PFSK-1 (cell line): ENCODE data around the gene SH2D5.

Experiments
- FOXP2 ChIP-seq: optimal IDR thresholded peaks from 2 replicates; pipeline ENCODE3; 2011; ENCODE audit warnings: borderline replicate concordance, control low read depth, inconsistent platforms; ENCODE audit not compliant: insufficient read depth; ENCODE audit errors: extremely low read length, extremely low read depth
- POLR2AphosphoS5 ChIP-seq: IDR thresholded peaks from 2 replicates; pipeline ENCODE4 v1.6.1; 2012; ENCODE audit warnings: low read depth, mild to moderate bottlenecking, control low read depth, low read length, moderate library complexity
- REST ChIP-seq, 2 experiments: IDR thresholded peaks; 2 replicates each; pipeline versions ENCODE4 v1.6.1 to v1.8.0; 2011 to 2012; ENCODE audit warnings: low read depth in 2 of 2, low read length in 2 of 2, control low read depth in 1 of 2, inconsistent platforms in 1 of 2, mild to moderate bottlenecking in 1 of 2, moderate library complexity in 1 of 2; ENCODE audit not compliant: insufficient read depth in 1 of 2
- SIN3A ChIP-seq: IDR thresholded peaks from 2 replicates; pipeline ENCODE4 v1.6.1; 2012; ENCODE audit warnings: mild to moderate bottlenecking, low read length, moderate library complexity, borderline replicate concordance; ENCODE audit not compliant: insufficient read depth
- TAF1 ChIP-seq: IDR thresholded peaks from 2 replicates; pipeline ENCODE4 v1.6.1; 2012; ENCODE audit warnings: low read length, control low read depth, borderline replicate concordance; ENCODE audit not compliant: insufficient read depth

Gene SH2D5

GRCh38 chr1:20681999-20682398, 50.5 kb downstream of the SH2D5 start:
- TF ChIP-seq REST (IDR thresholded peaks at IDR 0.05; ENCODE audit: insufficient read depth in 1 of 2, low read depth in 2 of 2, low read length in 2 of 2) (no peak), FOXP2 (no peak), TAF1 (no peak), SIN3A (no peak), POLR2AphosphoS5 (no peak)

DNA sequence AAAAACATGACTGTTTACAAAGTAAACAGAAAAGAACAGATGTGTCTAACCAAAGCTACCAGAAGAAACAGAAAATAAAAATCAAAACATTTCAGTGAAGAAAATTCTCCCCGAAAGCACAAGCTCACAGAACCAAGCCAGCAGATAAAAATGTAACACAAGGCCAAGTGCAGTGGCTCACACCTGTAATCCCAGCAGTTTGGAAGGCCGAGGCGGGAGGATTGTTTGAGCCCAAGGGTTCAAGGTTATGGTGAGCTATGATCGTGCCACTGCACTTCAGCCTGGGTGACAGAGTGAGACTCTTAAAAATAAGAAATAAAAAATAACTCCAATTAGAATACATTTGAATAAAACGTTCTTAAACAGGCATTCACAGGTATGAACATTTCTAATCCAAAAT, 52.2 kb downstream of the SH2D5 start:
- TF ChIP-seq SIN3A (no peak), FOXP2 (no peak), POLR2AphosphoS5 (no peak), REST (IDR thresholded peaks at IDR 0.05; ENCODE audit: insufficient read depth in 1 of 2, low read depth in 2 of 2, low read length in 2 of 2) (no peak), TAF1 (no peak)

GRCh38 chr1:20678599-20678998, 53.9 kb downstream of the SH2D5 start:
- no peak for TF ChIP-seq REST (IDR thresholded peaks at IDR 0.05; ENCODE audit: insufficient read depth in 1 of 2, low read depth in 2 of 2, low read length in 2 of 2)
- no peak for TF ChIP-seq SIN3A
- no peak for TF ChIP-seq TAF1
- TF ChIP-seq FOXP2, result no peak
- TF ChIP-seq POLR2AphosphoS5, result no peak

- TF ChIP-seq REST (IDR thresholded peaks at IDR 0.05; ENCODE audit: insufficient read depth in 1 of 2, low read depth in 2 of 2, low read length in 2 of 2), result no peak
- no peak for TF ChIP-seq SIN3A
- no peak for TF ChIP-seq FOXP2
- TF ChIP-seq POLR2AphosphoS5, result no peak
- TF ChIP-seq TAF1, result no peak
Observed at GRCh38 chr1:20672265-20672632, 60.3 kb downstream of the SH2D5 start.

- TF ChIP-seq SIN3A (no peak), TAF1 (no peak), POLR2AphosphoS5 (no peak), REST (IDR thresholded peaks at IDR 0.05; ENCODE audit: insufficient read depth in 1 of 2, low read depth in 2 of 2, low read length in 2 of 2) (no peak)
Observed at GRCh38 chr1:20670936-20671335, 61.6 kb downstream of the SH2D5 start.
